NCI-H2227 treated with DMSO at 0.1 percent for 48 hours (cell line): ENCODE measurements around the gene THSD4.

Source experiments
- DNase-seq: peaks from one replicate; lab custom pipeline; 2025; lab: John Stamatoyannopoulos, UW

Gene THSD4

DNA sequence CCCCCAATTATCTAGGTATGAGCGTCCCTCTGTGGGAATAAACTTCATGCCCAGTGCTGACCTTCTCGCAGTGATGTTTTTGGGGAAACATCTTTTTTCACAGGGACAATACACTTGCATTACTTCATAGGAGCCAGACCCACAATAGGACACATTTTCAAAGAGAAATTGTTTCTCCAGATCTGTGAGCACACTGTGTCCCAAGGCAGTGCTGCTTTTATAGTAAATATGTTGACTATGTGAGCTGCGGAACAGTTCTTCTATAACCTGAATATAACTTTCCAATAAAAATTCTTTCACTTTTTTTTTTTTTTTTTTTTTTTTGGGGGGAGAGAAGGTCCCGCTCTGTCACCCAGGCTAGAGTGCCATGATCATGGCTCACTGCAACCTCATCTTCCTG is 17.4 kb upstream of the THSD4 start:
- DNase-seq = no peak

DNA sequence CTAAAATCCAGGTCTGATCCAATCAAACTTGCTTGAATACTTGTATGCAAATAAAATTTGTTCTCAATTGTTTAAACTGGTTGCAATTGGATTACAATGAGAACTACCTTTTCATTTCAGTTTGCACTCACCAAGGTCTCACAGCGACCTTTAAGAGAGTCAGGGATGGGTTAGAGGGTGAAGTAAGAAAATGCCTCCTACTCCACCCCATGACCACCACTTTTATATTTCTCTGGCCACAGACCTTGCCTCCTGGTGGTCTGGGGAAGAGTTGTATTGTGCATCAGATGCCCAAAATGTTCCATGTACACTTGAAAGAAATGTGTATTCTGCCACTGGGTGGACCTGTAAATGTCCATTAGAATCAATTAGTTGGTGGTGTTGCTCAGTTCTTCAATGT is 16.4 kb upstream of the THSD4 start:
- DNase-seq = no peak

DNA sequence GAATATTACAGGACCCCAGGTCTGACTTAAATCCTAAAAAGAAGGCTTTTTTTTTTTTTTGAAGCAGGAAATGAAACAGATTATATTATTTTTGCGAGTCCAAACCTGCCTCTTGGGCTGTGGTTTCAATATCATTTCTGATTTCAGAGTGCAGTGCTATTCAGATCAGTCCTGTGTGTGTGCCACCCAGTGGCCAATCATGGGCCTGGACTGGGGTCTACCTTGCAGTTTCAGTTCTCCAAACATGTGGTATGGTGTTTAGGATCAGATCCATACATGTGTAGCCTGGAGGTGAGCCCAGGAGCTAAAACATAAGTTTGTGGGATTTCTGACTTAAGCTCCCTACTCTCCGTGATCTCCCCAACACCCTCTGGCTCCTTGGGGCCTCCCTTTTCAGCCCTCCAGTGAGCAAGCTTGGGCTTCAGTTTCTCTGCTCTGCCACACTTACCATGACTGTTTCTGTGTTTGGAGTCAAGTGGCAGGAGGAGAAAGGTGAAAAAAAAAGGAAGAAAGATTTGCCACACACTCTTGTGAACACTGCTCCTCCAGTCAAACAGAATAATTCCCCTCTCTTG is 12.1 kb upstream of the THSD4 start:
- DNase-seq = no peak

DNA sequence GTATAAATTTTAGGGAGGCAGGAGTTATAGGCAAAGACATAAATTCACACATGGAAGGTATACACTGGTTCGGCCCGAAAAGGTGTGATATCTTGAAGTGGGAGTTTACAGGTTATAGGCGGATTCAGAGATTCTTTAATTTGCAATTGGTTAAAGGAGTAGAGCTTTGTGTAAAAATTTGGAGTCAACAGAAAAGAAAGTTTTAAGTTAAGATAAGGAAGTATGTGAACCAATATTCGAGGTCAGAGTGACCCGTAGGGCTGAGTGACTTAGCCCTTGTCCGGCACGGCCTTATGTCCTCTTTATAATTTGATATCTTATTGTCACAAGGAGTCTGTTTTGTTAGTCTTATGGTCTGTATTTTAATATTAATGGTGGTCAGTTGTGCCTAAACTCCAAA is 10.6 kb upstream of the THSD4 start:
- no peak for DNase-seq

DNA sequence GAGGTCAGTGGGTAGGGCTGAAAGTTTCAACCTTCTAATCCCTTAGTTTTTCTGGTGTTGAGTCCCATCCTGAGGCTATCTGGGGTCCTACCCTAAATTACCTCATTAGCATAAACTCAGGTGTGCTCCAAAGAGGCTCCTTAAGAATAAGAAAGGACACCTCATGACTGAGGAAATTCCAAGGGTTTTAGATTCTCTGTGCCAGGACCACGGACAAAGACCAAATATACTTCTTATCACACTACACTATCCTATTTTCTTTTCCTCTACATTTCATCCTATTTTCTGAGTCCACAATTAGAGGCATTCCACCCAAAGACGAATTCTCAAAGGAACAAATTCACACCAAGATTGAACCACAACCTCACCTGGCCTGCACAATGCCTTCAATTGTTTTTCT is 9.8 kb upstream of the THSD4 start:
- DNase-seq = no peak

DNA sequence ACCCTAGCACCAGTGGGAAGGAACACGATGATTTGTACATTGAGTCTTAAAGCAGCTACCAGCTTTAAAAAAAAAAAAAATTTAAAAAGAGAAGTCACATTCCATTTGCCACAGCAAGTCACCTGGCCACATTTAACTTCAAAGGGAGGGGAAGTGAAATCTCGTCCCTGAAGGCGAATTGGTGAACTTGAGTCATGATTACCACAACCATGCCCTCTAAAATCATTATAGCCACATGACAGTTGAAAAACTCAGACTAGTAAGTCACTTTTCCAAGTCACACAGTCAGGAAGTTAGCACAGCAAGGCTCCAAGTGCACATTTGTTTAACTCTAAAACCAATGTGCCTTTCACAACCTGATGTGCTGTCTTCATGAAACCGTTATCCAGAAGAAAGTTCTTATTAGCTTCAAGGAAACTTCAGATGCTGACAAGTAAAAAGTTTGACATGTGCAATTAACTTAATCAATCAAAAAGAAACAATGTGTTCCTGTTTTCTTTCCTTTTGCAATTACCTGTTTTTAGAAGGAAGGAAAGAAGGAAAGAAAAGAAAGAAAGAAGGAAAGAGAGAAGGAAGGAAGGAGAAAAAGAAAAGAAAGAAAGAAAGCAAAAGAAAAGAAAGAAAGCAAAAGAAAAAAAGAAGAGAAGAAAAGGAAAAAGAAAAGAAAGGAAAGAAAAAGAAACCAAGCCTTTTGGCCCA is 8.3 kb upstream of the THSD4 start:
- no peak for DNase-seq

DNA sequence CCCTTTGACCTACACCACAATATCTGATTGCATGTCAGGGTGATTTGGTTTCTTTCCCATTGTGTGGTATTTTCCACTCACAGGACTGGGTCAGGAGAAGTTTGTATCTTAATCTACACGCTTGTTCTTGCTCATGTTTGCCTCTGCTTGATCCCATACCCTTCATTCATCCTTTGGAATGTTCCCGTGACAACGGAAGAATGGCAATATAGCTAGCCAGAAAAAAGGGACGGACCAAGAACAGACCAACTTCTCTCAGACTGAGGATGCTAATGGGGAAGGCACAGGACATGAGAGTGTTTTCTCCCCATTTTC is 7.8 kb upstream of the THSD4 start:
- DNase-seq = no peak

DNA sequence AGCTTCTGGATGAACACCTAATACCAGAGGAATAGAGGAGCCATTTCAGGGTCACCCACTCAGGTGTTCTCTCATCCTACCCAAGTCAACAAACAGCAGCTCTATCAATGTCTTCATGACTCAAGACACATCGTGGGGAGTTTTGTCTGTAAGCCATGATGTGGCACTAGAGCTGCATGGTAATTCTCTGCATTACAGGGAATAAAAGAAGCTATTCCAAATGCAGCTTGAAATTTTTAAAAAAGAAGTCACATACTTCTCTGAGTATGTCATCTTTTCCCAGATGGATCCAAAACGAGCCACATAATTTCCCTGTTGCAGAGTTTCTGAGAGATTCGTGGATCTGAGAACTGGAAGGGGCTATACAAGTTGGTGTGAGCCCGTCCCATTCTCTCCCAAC is 6.1 kb upstream of the THSD4 start:
- DNase-seq = no peak

DNA sequence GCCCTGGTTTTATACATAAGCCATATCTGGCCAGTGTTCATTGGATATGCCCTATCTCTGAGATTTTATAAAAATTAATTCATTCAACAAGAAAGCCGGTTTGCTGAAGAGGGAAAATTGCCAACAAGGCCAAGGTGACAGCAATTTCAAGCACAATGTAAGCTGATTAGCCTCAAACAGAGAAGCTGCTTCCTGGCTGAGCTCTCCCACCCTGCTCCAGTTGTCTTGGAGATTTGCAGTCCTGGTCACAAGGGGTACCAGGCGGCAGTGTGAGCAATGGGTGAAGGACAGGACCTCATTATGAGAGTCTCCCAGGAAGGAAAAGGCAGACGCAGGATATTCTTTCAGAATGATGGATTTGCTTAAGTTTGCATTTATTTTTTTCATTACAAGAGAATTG is 5.4 kb upstream of the THSD4 start:
- DNase-seq = no peak

DNA sequence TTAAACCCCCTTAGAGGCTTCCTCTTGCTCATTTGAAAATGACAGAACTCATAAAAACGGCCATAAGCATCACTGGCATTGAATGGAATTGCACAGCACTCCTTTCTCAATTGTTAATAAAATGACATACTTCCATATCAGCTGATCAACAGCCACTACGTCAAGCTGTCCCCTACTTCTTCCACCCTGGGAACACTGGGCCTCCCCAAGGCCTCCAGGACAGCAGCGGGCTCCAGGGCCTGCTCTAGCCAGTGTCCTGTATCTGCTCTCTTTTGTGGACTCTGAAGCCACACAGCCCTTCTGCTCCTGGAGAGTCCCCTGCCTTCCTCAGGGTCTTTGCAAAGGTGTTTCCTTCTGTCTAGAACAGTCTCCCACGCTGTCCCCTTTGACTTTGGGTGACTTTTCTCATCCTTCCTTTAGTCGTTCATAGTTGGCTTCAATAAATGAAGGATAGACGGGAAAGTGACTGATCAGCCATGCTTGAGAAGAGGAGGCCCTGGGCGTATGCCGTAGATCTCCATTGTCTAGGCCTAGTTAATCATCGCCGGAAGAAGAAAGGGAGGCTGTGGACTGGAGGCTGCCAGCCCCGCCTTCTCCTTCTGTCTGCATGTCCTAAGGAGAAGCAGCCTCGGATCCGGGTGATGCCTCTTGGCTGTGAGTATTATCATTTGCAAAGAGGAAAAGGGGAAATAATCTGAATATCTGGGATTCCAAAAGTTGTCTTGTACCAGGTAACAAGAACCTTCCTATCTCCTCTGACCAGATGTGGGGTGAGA is 4.7 kb upstream of the THSD4 start:
- DNase-seq = no peak

DNA sequence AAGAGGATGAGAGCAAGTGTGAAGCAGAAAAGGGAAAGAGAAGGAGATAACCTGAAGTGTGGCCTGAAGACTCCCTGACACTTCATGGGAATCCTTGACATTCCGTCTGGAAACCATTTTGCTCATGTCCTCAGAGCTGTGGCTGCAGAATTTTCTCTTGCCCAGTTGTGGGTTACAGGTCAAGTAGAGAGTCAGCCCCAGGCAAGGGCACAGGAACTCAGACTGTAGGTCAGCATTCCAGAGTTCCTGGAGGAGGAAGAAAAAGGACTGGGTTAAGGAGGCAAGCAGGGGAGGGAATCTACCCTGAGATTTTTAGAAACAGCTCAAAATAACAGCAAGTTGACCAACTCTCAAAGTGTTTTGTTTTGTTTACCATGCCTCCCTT is 4.1 kb upstream of the THSD4 start:
- no peak for DNase-seq

DNA sequence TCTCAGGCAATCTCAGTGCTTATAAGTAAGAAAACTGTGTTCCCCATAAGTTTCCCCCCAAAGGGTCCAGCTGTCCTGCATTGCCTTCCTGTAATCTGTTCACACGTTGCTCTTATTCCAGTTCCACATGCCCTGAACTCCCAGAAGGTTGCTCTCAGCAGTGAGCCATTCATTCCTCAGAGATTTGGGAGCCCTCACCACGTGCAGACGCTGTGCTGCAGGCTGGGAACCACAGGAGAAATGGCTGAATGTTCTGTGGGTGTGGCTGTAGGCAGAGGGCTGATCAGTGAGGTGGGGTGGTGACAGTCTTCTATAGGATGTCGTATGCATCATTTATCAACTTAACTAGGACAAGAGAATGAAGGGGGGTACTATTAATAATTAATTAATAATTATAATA is 3.3 kb upstream of the THSD4 start:
- no peak for DNase-seq

DNA sequence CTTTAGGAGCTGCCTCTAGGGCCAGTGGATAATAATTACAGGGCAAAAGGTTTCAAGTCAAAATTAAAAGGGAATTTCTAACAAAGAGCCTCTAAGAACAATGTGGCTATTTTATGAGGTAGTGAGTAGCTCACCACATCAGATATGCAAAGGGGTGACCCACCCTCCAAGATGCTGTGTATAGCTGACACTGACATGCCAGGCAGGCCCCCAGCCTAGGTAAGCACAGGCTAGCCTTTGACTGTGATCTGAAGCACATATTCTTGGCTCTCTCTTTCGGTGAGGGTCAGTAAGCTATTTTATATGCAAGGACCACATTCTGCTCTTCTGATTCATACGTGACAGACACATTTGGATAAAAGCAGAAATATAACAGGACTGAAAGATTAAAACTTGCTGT is 2.8 kb upstream of the THSD4 start:
- no peak for DNase-seq

DNA sequence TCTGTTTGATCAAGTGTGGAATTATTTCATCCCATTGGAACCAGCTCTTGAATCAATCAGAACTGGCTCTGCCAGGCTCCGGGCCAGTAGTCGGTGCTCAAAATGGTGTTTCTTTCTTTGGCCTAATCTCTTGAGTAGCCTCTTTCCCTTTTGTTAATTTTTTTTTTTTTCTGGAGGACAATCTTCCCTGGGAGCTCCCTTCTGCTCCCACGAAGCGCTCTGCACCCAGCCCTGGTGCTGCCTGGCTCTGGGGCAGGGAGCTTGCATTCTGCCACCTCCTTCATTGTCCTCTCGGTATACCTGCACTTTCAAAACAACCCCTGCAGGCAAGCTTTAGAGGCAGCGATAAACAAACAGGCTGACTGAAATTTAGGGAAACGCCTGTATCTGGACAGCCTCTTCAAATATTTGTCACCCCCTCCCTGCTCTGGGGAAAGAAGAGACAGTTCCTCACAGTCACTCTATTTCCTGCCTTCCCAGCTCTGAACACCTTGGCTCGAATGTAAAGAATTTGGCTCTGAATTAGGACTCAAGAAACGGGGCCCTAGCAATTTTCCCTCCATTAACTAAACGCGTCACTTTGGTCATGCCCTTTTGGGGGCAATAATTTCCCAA is 1.1 kb upstream of the THSD4 start:
- DNase-seq = no peak

DNA sequence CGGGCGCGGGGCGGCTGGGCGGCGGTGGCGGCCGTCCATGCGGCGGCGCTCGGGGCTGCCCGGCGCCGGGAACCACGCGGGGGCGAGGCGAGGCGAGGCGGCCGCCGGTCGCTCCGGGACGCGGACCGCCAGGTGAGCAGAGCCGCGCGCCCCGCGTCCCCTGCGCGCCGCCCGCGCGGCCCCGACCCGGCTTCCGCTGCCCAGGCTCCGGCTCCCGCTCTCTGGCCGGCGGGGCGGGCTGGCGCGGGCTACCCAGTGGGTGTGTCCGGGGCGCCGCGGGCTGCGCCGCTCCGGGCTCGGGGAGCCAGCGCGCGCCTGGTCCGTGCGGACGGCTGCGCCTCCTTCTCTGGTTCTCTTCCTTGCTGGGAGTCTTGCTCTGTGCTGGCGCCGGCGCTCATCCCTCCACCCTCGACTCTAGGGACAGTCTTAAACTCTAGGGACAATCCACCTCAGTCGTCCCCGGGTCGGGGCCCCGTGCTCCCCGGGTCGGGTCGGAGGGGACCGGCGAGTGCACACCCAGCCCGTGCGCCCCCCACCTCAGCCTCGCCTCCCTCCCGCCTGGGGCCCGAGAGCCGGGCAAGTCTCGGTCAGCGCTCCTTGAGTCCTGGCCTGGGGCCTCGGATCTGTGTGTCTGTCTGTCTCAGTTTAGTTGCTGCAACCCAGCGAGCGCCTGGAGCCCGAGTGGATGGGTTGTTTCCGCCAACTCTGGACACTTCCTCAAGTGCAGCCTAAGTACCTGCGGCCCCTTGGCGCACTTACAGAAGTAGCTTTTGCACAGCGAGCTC is 488 bp downstream of the THSD4 start:
- no peak for DNase-seq

DNA sequence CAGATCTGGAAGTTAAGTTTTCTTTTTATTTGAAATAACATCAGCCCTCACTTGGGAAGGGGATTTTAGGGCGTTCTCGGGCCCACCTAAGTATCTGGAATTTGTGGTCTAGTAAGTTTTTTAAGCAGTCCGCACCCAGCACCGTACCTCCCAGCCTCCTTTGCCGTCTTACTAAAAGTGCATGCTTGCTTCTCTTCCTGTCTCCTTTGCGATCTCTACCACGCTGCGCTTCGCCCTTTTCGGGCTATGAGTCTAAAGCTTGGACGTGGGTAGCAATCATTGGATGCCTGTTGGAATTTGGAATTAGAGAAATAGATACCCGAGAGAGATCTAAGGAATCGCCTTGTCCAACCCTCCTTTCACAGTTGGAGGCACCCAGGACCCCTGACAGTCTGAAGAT is 1.1 kb downstream of the THSD4 start:
- no peak for DNase-seq

DNA sequence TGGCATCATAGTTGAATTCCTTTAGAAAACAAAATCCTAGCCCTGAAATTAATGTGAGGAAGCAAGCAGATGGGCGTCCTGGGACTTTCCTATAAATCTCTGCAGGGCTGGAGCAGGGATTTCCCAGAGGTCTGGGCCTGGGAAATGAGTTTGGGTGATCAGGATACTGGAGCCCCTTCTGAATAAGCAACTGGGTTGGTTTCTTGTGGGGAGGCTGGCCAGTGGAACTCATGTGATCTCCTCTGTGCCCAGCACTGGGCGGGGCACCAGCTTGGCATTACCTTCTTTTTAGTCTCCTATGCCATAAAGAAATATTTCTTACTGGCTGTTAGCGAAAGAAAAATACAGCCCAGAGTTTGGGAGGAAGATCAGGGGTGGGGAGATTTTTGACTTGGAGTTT is 1.7 kb downstream of the THSD4 start:
- DNase-seq = no peak

DNA sequence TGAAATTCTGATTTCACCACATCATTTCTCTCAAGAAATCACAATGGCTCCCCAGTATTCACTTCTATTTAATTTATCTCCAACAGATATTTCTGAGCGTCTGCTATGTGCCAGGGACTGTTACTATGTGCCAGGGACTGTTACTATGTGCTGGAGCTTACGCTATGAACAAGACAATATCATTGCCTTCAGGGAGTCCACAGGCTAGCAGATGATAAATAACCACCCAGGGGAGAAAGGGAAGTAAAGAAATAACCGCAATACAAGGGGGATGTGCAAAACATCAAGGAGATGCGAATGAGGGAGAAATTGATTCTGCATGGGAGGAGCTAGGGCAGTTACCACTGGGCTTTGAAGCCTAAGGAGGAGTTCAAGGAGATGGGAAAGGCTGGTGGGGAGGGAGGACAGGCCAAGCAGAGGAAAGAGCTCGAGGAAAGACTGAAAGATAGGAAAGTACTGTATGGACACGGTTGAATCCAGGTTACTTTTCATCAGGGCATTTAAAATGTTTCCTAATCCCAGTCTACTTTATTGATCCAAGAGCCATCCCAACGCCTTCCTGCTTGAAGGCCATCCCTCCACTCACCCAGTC is 2.5 kb downstream of the THSD4 start:
- DNase-seq = no peak

DNA sequence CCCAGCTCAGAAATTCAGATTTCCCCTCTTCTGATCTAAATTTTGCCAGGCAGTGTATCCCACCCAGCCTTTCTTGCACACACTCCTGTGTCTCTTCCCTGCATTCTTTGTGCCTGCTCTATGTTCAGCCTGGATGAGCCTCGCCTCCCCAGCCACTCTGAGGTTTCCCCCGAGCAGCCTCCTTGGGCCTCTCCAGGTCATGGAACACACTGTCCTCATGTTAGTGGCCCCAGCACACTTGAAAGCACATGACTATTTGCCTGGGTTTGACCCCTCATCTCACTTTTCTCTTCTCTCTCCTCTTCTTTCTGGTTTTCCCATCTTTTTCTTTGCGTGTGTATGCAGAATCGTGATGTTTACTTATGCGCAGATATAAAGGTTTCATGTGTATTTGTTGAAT is 3.1 kb downstream of the THSD4 start:
- no peak for DNase-seq

DNA sequence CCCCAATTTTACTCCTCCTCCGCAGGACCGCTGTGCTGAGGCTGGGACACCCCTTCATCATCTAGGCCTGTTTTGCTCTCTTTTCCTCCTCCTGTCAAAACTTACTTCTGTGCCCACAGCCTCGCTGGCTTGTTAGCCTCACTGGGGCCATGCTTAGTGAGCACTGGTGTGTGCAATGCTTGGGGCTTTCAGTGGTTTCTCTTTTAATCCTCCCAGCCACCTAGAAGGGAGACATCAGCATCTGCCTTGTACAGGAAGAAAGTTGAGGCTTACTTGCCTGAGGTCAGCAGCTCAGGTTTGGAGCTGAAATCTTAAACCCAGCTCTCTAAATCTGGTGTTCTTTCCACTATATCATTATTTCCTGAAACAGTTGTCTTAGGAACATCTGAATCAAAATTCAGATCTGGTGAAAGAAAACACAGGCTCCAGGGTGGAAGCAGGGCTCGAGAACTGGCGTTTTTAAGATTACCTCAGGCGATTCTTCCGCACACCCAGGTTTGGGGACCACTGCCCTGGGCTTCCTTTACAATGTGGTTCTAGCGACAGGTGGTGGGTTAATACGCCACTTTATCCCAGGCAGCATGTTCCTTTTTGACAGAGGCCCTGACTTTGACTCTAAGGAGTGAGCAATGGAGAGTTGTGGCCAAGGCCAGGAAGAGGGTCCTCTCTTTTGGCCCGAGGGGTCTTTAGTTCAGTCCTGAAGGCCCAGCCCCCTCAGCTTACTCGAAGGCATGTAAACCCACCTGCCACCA is 3.8 kb downstream of the THSD4 start:
- no peak for DNase-seq

DNA sequence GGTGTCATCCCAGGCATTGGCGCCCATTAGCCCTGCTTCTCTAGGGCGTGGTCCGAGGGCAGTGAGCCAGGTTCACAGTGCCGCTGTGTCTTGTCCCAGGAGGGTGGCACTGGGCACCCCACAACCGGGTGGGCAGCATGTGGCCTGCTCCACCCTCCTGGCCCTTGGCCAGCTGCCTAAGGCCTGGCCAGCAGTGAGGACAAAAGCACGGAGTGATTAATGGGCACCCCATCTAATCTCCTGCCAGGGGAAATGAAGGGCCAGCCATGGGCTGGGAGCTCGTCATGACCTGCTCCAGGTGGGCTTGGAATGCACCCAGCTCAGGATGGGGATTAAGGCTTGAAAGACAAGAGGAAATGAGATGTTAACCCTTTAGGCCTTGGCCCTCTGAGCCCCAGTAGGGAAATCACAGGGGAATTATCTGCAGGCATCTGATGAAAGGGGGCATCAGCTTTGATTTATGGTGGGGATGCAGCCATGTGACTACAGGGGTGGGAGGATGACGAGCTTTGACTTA is 5.2 kb downstream of the THSD4 start:
- DNase-seq = no peak
